ENCODE measurements around the gene COX5A. TPM values are rescaled to one million over a fixed set of nuclear protein-coding genes. Genes with fewer than 3 reads are reported as not detected.
A peak's percentile ranks its signal among the peaks of the same experiment; 100 is the strongest.

The COX5A gene
- total RNA-seq, 1 donor from 2014 or later, result 1,257 TPM

GRCh38 chr15:74955796-74956647, 18.1 kb upstream of the COX5A start:
- H3K4me3 ChIP-seq, result peak overlapping the region; percentile 81
- intact Hi-C loops (cut with micrococcal nuclease), result no loop called here
- peak overlapping the region; percentile 88 for H3K27ac ChIP-seq (replicated peaks)
- TF ChIP-seq CTCF (IDR thresholded peaks at IDR 0.05; ENCODE audit: borderline replicate concordance), result peak; percentile 62
- peak; percentile 83 for DNase-seq
- H3K4me1 ChIP-seq, result peaks cover 58% of the 10 kb centered on the region
- no peaks in the 10 kb centered on the region for H3K36me3 ChIP-seq
- peaks cover 29% of the 10 kb centered on the region for H3K27me3 ChIP-seq (ENCODE audit: low read depth)
- no peaks in the 10 kb centered on the region for H3K9me3 ChIP-seq (replicated peaks)

- no peak for DNase-seq
- Histone ChIP-seq H3K36me3 (no peaks in the 10 kb centered on the region), H3K4me3 (peak overlapping the region; percentile 81), H3K27me3 (ENCODE audit: low read depth) (peaks cover 29% of the 10 kb centered on the region), H3K9me3 (replicated peaks) (no peaks in the 10 kb centered on the region), H3K4me1 (peaks cover 57% of the 10 kb centered on the region), H3K27ac (replicated peaks) (peak overlapping the region; percentile 88)
- no peak for TF ChIP-seq CTCF (IDR thresholded peaks at IDR 0.05; ENCODE audit: borderline replicate concordance)
- intact Hi-C loops (cut with micrococcal nuclease), result no loop called here
Measured at GRCh38 chr15:74955017-74955416, 17.1 kb upstream of the COX5A start.

GRCh38 chr15:74954515-74954914, 16.6 kb upstream of the COX5A start:
- Histone ChIP-seq H3K27ac (replicated peaks) (peak overlapping the region; percentile 88), H3K27me3 (ENCODE audit: low read depth) (peaks cover 25% of the 10 kb centered on the region), H3K9me3 (replicated peaks) (no peaks in the 10 kb centered on the region), H3K4me3 (peak overlapping the region; percentile 81), H3K4me1 (peaks cover 57% of the 10 kb centered on the region), H3K36me3 (no peaks in the 10 kb centered on the region)
- no peak for TF ChIP-seq CTCF (IDR thresholded peaks at IDR 0.05; ENCODE audit: borderline replicate concordance)
- peak; percentile 37 for DNase-seq
- intact Hi-C loops (cut with micrococcal nuclease), result no loop called here

GRCh38 chr15:74951006-74951405, 13.1 kb upstream of the COX5A start:
- no peak for TF ChIP-seq CTCF (IDR thresholded peaks at IDR 0.05; ENCODE audit: borderline replicate concordance)
- peaks cover 24% of the 10 kb centered on the region for H3K4me1 ChIP-seq
- H3K4me3 ChIP-seq, result no peak overlapping the region
- no peaks in the 10 kb centered on the region for H3K36me3 ChIP-seq
- no peak for DNase-seq
- H3K27me3 ChIP-seq (ENCODE audit: low read depth), result no peaks in the 10 kb centered on the region
- H3K9me3 ChIP-seq (replicated peaks), result no peaks in the 10 kb centered on the region
- intact Hi-C loops (cut with micrococcal nuclease), result no loop called here
- H3K27ac ChIP-seq (replicated peaks), result no peak overlapping the region

GRCh38 chr15:74950078-74950908, 12.4 kb upstream of the COX5A start:
- intact Hi-C loops (cut with micrococcal nuclease), result no loop called here
- TF ChIP-seq CTCF (IDR thresholded peaks at IDR 0.05; ENCODE audit: borderline replicate concordance), result peak; percentile 97
- peak; percentile 41 for DNase-seq

More at GRCh38 chr15:74950078-74950908, 12.4 kb upstream of the COX5A start:
- Histone ChIP-seq H3K9me3 (replicated peaks) (no peaks in the 10 kb centered on the region), H3K4me1 (peaks cover 17% of the 10 kb centered on the region), H3K36me3 (no peaks in the 10 kb centered on the region), H3K27me3 (ENCODE audit: low read depth) (no peaks in the 10 kb centered on the region), H3K27ac (replicated peaks) (no peak overlapping the region), H3K4me3 (no peak overlapping the region)

Data from left ventricle myocardium inferior (tissue), 1 donor.